Activated CD8-positive, alpha-beta memory T cell treated with anti-CD3 and anti-CD28 coated beads for 48 hours (primary cell): ENCODE measurements around the gene G3BP1.
"Not testable (repeated sequence)": the region's sequence is repeated elsewhere in the genome, so short reads cannot be mapped to it uniquely, and the experiment has no call there.

Source experiments
- DNase-seq, 3 experiments: peaks; one replicate each; pipeline ENCODE4 v3.0.0-alpha.2; 2020; ENCODE audit warnings: low read depth in 2 of 3, low spot score in 2 of 3

Gene G3BP1

GRCh38 chr5:151771259-151772028 is at the start of gene G3BP1:
TSS of gene G3BP1 (plus strand) at chr5:151771954. CDS start at chr5:151786621, 14,667 bp downstream.
- DNase-seq = peak; percentile 91 to 97 (median 91)

DNA sequence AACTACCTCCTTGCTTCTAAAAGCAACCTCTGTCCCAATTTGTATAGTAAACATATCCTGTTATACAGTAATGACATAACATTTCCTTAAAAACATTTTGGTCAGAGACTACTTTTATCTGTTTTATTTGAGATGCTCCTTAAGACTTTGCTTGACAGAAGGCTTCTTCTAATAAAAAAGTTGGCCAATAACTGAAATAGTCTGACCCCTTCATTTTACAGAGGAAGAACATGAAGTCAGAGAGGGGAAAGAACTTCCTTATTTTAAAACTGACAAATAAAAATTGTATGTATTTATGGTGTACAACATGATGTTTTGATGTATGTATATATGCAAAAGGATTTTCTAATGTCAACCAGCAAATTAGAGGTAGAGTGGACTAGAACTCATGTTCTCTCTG is 49.2 kb upstream of the G3BP1 start:
- DNase-seq = no peak

DNA sequence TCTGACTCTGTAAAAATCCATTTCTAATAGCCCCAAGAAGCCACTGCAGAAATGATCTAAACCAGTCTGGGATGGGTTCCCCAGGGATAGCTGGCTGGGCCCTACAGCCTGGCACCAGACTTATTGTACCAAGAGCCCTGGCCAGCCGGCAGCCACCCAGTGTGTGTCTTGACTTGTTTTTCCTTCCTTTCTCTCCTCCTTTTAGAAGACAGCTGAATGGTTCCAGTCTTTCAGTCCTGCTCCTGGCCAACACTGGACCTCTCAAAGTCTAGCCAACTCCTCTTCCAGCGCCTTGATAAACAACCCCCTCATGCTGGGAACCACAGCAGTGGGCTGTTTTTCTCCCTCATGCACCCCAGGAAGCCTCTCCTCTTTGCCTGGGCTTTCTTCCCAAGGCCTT is 47.4 kb upstream of the G3BP1 start:
- DNase-seq = no peak

DNA sequence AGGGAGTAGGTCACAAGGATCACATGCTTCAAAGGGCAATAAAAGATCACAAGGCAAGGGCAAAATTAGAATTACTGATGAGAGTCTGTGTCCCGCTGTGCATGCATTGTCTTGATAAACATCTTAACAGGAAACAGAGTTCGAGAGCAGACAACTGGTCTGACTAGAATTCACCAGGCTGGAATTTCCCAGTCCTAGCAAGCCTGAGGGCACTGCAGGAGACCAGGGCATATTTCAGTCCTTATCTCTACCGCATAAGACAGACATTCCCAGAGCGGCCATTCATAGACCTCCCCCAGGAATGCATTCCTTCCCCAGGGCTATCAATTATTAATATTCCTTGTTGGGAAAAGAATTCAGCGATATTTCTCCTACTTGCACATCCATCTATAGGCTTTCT is 42.2 kb upstream of the G3BP1 start:
- DNase-seq = not testable (repeated sequence)

DNA sequence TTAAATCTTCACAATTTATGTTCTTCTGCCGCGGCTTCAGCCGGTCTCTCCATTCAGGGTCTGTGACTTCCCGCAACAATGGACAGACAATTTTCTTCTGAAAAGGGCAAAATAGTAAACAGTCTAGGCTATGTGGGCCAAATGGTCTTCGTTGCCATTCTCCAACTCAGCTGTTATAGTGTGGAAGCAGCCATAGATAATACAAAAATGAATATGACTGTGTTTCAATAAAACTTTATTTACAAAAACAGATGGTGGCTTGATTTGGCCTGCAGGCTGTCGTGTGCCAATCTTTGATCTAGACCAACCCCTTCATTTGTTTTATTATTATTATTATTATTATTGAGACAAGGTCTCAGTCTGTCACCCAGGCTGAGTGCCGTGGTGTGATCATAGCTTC is 41.4 kb upstream of the G3BP1 start:
- DNase-seq = no peak

GRCh38 chr5:151733358-151734063 is 38.2 kb upstream of the G3BP1 start:
- no peak for DNase-seq

- no peak for DNase-seq
Measured at GRCh38 chr5:151734064-151734408, 37.7 kb upstream of the G3BP1 start.

DNA sequence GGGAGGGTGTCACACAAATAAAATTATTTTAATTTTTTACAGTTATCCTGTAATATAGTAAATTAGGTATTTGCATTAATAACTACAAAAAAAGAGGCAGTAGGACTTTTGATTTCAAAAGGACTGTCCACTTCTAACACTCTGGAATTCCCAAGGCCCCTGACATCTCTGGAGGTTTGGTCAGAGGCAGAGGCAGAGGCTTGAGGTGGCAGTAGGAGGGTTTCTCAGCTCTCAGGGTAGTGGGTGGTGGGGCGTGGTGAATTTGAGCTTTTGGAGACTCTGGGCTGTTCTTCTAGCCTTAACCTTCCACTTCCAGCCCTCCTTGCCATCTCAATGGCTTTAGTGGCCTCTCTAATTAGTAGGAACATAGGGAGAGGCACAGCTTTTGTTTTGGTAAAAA is 36.1 kb upstream of the G3BP1 start:
- no peak for DNase-seq

GRCh38 chr5:151737431-151737830 is 34.3 kb upstream of the G3BP1 start:
- no peak for DNase-seq

GRCh38 chr5:151738125-151738848 is 33.5 kb upstream of the G3BP1 start:
- DNase-seq = no peak

GRCh38 chr5:151739395-151739794 is 32.4 kb upstream of the G3BP1 start:
- DNase-seq = no peak

- no peak for DNase-seq
Measured at GRCh38 chr5:151739939-151740335, 31.8 kb upstream of the G3BP1 start.

DNA sequence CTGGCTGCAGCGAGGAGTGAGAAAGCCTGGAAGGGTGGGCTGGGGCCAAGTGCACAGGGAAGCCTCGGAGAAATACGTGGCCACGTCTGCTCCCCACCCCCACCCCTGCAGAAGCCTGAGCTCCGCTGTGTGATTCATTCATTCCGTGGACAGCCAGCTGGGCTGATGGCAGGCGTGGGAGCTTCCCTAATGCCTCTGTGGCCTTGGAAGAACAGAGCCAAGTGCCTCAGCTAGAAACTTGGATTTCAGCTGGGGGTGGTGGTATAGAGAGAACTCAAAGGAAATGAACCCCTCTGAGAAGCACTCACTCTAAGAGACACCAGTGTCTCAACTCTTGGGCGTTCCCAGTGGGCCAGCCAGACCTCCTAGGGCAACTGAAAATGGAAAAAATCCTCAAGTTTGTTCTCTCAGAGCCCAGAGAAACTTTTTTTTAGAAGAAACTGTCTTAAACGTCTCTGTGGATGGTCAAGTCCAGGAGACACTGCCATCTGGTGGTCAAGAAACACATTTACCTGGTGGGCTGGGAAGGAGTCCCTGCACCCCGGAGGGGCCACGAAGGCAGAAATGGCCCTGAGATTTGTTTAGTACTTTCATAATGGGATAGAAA is 31.3 kb upstream of the G3BP1 start:
- no peak for DNase-seq

DNA sequence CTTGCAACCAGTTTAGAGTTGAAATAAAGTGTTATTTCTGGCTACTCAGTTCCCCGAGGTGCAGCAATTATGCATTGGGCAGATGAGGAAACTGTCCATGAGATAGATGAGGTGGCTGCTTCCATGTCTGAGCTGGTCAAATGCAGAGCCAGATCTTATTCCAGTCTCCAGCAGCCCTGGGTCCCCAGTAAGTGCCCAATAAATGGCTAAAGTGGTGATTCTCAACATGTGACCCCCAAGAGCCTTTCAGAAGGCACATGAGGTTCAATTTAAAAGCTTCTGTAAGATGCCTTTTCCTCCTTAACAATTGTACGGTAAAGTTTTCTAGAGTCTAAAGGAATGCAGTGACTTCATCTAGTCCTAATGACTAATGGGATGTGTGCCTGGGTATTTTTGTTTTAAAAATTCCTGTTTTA is 30.8 kb upstream of the G3BP1 start:
- no peak for DNase-seq

DNA sequence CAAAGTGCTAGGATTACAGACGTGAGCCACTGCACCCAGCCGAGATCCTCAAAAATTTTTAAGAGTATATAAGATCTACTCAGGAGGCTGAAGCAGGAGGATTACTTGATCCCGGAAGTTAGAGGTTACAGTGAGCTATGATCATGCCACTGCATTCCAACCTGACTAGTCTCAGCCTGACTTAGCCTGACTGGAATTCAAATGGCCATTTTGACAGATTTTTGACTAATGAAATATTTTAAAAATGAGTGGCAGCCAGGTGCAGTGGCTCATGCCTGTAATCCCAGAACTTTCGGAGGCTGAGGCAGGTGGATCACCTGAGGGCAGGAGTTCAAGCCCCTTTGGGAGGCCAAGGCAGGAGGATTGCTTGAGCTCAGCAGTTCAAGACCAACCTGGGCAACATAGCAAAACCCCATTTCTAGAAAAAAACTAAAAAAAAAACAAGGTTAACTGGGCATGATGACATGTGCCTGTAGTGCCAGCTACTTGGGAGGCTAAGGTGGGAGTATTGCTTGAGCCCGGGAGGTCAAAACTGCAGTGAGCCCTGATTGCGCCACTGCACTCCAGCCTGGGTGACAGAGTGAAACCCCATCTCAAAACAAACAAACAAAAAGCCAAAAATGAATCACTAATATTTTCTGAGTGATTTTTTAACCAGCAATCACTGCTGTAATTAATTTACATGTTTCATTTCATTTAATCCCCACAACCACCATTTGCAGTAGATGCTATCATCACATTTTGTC is 29.9 kb upstream of the G3BP1 start:
- DNase-seq = no peak

- no peak for DNase-seq
Measured at GRCh38 chr5:151742870-151743294, 28.9 kb upstream of the G3BP1 start.

- DNase-seq = no peak
Measured at GRCh38 chr5:151743530-151743929, 28.2 kb upstream of the G3BP1 start.

GRCh38 chr5:151745071-151745705 is 26.6 kb upstream of the G3BP1 start:
- DNase-seq = no peak

GRCh38 chr5:151750121-151750520 is 21.6 kb upstream of the G3BP1 start:
- no peak for DNase-seq

- no peak for DNase-seq
Measured at GRCh38 chr5:151751091-151751490, 20.7 kb upstream of the G3BP1 start.
